HL-60/S4 treated with retinoic acid at 250 ng/mL for 4 days and 3 days (cell line): ENCODE results near the gene GABARAPL2.

ENCODE experiments used
- in situ Hi-C: fragments of 300-500 bp; cut with MboI; formaldehyde crosslinking; loops from 2 replicates; pipeline ENCODE4 v1.7.0; 2022; ENCODE audit warnings: low sequenced_read_pairs

The GABARAPL2 gene

DNA sequence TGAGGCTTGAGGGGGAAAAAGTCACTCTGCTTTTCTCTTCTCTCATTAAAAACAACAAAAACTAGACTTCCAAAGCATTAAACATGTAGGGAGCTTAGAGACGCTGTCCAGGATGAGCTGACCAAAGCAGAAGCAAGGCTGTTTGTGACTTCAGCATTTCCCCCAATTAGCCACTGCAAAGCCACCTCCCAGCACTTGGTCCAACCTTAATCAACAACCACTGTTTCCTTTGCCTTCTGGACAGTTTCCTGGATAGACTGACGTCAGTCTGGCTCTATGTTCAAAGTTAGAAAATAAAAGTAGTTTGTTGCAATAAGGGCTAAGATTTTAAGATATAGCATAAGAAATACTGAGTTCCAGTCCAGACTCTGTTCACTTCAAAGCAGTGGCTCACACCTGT, 13.2 kb upstream of the GABARAPL2 start:
- in situ Hi-C loops = no loop called here

DNA sequence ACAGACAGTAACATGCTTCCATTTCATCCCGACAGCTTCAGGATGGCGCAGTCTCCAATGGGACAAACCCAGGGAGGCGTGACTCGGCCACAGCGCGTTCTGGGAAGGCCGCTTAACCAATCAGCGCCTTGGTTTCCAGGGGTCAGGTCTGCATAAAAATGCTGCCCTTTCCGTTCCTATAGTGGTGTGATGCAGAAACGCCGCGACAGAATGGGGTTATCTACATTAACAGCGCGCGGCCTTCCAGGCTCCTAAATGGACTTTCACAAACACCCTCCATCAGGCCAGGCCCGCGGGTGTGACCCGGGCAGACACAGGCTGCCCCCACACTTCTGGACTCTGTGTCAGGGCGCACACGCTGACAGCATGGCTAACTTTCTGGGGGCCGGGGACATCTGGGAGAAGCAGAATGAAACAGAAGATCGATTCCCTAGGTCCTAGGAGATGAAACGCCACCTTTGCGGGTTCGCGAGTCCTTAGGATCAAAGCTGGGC, 10.9 kb upstream of the GABARAPL2 start:
- in situ Hi-C loops = no loop called here

DNA sequence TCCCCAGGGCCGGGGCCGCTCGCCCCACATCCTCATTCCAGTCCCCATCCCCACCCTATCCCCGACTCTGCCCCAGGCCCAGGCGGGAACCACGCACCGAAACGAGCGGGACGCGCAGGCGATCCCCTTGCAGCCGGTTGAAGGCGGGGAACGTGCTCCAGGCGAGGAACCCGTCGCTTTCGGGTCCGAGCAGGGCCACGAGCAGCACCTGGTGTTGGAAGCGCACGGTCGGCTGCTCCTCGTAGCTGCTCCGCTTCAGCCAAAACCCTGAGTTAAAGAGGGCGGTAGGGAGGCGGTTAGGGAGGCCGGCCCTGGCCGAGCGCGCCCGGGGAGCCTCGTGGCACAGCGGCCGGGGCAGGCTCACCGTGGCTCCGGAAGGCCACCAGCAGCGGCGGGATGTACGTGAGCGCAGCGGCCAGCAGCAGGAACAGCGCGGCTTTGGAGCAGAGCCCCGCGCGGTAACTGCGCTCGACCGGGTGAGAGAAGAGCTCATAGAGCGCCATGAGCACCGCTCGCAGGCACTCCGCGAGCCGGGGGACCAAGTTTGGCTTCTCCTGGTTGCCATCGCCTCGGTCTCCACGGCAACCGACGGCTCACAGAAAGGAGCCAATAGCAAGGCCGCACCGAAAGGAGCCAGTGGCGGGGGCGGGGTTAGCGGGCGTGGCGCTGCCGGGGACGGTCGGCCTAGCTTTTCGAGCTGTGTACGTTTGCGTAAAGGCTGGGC, 10.3 kb upstream of the GABARAPL2 start, which contains the start of gene TMEM231:
Gene TMEM231, minus strand, starts transcription at position 546 of the 724 bp plus-strand sequence. Its CDS starts 43 bp downstream, at position 503.
- in situ Hi-C loops = no loop called here

DNA sequence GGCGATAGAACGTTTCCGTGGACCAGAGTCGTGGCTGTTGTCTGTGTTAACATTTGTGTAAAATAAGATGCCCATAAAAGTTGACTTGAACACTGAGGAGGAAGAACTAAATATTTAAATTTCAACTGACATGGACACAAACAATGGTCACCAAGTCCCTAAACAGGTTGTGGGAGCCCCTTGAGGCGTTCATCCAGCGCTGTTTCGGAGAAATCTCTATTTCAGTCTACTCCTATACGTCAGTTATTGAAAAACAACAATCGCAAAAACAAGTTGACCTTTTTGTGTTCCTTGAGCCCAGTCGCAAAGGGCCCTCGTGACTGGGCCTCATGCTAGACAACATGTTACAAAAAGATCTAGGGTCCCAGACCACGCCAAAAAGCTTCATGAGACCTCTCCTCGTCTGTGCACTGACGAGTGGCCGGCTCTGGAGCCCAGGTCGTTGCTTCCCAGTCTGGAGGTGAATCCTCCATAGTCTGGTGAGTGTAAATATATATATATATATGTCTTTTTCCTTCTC, 9.7 kb upstream of the GABARAPL2 start:
- in situ Hi-C loops = no loop called here

DNA sequence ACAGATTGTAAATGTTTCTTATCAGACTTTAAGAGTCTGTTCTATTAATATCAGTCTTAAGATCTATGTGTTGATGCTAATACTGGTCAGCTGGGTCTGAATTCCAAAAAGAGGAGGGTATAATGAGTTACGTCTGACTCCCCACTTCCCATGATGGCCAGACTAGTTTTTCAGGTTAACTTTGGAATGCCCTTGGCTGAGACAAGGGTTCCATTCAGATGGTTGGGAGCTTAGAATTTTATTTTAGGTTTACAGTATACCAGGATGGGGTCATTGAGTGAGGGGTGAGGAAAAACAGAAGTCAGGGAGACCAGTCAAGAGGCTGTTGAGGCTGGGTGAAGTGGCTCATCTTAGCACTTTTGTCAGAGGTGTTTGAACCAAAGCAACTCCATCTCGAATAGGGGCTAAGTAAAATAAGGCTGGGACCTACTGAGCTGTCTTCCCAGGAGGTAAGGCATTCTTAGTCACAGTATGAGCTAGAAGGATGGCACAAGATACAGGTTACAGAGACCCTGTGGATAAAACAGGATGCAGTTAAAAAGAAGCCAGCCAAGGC, 7.3 kb upstream of the GABARAPL2 start:
- in situ Hi-C loops = no loop called here

DNA sequence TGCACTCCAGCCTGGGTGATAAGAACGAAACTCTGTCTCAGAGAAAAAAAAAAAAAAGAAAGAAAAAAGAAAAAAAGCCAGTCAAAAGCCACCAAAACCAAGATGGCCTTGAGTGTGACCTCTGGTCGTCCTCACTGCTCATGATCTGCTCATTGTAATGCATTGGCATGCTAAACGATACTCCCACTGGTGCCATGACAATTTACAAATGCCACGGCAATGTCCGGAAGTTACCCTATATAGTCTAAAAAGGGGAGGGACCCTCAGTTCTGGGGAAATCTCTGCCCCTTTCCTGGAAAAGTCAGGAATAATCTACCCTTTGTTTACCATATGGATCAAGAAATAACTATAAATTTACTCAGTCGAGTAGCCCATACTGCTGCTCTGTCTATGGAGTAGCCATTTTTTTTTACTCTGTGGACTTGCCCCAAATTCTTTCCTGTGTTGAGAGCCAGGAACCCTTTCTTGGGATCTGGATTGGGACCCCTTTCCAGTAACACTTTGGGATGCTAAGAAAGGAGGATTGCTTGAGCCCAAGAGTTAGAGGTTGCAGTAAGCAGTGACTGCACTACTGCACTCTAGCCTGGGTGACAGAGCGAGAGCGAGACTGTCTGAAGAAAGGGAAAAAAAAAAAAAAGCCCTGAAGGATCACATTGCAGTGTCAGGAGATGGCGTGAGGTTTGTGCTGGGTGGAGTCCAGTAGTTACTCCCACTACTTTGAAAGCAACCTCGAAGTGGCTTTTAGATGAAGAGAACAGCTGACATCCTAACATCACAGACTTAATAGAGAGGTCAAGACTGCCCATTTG, 6.4 kb upstream of the GABARAPL2 start:
- in situ Hi-C loops = no loop called here

DNA sequence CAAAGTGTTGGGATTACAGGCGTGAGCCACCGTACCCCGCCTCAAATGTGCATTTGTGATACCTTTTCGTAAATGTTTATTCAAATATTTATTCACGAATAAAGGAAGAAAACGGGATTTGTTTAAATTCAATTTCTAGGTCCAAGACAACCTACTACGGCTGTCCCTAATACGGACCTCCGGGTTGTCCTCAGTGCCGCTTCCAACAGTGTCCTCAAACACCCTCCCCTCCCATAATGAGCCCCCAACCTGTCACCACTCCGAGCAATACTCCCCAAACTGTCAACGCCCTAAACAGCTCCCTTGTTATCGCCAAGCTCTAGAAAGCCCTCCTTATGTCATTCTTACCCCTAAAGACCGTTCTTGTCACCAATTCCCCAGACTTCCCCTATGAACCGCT, 539 bp upstream of the GABARAPL2 start:
- in situ Hi-C loops = no loop called here

DNA sequence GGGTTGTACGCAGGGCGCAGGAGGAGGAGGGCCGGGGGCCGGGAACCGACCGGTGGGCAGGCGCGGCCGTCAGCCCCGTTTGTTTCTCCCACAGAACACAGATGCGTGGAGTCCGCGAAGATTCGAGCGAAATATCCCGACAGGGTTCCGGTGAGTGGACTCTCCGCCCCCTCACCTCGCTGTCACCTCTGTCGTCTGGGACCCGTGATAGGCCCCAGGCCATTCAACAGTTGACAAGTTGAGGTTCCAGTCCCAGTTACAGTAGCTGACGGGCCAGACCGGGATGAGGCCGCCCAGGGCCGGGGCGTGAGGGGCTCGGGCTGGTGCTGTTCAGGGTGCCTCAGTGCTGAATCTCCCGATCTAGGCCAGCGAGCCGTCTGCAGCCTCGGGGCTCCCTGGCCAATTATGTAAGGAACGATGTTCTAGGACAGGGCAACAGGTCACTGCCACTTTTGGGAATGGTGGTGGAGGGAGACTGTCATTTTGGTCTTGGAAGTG, 628 bp downstream of the GABARAPL2 start:
- in situ Hi-C loops = no loop called here

DNA sequence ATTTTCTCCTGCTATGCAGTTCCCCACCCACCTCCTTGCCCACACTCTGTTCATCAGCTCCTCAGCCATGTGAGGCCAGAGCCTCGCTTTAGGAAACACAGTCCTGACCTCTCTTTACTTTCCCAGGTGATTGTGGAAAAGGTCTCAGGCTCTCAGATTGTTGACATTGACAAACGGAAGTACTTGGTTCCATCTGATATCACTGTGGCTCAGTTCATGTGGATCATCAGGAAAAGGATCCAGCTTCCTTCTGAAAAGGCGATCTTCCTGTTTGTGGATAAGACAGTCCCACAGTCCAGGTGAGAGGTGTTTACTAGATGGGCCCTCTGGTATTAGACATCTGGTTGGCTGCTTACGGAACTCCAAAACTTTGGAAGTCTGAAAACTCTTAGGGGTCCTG, 1.7 kb downstream of the GABARAPL2 start:
- in situ Hi-C loops = no loop called here

DNA sequence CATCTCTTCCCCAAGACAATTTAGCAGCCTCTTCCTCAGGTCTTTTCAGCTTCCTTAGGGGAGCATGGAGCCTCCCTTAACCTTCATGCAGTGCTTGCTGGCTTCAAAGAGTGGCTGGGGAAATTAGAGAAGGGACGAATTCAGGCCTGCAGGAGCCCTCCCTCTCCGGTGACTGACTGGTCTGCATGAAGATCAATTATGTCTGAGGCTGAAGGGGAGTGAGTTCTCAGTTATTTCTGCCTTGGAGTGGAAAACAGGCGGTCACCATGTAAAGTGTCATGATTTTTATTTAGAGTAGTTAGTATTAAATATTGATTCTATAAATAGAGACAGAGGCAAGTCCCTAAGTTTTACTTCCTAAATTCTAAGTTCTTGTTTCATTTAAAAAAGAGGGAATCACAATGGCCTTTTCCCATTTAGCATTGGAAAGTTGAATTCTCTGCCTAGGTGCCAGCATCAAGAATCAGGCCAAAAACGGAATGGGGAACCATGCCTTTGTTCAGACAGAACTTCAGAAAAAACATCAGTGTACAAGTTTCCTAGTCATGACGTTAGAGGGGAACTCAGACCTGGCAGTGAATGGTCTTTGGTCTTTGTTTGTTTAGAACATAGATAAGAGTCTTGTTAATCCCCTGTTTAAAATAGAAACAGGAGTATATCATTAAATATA, 4.4 kb downstream of the GABARAPL2 start:
- in situ Hi-C loops = no loop called here

DNA sequence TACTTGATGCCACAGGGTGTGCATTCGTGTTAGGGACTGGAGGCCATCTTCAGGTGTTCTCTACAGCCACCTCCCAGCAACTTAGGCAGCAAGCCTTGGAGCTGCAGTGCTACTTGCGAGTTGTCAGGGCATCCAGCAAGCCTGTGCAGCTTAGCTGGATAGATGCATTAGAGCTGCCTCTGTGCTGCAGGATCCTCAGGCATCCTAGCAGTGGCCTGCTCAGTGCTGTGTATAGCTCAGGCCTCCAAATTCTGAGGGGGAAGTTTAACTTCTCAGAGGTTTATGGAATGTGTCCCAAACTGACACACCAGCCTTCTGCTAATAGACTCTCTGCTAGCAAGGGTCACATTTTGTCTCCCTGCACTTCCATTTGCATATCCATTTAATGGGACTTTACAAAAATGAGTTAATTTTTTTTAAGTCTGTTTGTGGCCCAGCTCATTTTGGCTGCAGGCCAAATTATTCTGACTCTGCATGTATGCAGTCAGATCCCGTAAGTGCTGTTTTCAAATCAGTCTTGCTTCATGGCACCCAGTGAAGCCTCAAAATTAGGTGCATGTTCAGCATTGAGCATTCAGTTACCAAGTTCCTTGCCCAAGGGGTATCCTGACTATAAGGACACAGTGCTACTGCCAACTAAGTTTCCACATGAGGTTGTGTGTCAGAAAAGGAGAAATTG, 6.8 kb downstream of the GABARAPL2 start:
- in situ Hi-C loops = no loop called here

DNA sequence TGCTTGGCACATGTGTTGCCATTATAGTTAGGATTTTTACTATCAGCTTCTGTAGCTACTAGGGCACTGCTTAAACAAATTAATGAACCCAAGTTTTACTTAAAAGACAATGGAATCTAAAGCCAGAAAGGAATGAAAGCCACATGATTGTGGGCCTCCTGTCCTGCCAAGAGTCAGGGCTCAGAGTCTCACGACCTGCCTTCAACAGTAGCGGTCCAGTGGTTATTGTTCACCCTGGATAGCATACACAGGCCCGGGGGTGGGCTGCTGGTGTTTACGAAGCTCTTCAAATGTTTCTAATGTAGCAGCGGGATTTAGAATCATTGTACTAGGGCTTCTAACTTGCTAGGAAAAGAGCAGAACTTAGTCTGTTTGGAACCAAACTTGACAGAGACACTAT, 7.8 kb downstream of the GABARAPL2 start:
- in situ Hi-C loops = no loop called here

DNA sequence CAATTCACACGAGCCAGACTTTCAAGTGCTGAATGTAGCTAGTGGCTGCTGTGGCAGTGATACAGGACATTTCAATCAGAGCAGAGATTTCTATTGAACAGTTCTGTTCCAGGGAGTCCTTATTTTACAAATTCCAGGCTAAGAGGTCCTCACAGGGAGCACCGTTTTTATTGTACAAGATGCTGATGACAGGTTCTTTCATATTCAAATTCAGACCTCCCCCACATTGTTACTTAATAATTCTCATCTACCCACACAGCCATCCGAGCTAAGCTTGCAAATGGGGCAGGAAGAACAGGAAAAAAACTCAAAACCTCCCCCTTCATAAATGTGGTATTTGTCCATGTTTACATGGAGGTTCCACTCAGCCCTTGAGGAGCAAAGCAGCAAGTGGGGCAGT, 9.8 kb downstream of the GABARAPL2 start:
- in situ Hi-C loops = no loop called here

DNA sequence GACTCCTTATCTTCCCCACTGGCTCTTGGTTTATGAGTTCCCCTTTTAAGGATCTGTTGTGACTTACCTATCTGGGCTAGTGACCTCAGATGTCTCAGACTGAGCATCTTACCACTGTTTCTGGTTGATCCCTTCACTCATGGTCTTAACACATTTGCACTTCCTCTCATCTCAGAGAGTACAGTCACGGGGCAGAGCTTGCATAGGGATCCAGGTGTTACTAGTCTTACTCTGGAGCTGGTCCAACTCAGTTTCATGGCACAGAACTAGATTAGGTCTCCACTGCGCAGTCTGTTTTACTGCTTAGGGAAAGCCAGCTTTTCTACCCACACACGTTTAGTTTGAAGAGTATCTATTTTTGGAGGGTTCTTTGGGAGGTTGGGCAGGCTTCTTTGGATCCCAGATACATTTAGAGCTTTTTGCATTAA, 10.2 kb downstream of the GABARAPL2 start:
- in situ Hi-C loops = no loop called here

DNA sequence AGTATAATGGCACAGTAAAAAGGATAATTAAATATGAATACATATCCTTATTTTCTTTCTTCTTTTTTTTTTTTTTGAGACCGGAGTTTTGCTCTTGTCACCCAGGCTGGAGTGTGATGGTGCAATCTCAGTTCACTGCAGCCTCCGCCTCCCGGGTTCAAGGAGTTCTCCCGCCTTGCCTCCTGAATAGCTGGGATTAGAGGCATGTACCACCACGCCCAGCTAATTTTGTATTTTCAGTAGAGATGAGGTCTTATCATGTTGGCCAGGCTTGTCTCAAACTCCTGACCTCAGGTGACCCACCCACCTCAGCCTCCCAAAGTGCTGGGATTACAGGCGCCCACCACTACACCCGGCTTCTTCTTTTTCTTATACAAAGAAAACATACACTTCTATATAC, 12.0 kb downstream of the GABARAPL2 start:
- in situ Hi-C loops = no loop called here

DNA sequence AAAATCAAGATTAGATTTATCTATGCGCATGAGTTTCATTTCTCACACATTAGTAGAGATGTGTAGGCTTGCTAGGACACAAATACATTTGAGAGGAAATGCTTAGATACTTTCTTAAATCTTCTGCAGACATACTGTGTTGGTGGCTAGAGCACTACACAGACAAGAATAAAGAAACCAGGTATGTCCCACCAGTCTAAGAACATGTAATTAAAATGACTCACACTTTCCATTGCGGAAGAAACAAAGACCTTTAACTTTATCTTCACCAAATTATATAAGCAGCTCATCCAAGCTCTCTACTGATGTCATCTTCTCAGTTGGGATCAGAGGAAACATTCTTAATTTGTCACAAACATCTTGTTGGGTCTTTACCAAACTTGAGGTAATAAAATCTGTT, 12.5 kb downstream of the GABARAPL2 start:
- in situ Hi-C loops = no loop called here

DNA sequence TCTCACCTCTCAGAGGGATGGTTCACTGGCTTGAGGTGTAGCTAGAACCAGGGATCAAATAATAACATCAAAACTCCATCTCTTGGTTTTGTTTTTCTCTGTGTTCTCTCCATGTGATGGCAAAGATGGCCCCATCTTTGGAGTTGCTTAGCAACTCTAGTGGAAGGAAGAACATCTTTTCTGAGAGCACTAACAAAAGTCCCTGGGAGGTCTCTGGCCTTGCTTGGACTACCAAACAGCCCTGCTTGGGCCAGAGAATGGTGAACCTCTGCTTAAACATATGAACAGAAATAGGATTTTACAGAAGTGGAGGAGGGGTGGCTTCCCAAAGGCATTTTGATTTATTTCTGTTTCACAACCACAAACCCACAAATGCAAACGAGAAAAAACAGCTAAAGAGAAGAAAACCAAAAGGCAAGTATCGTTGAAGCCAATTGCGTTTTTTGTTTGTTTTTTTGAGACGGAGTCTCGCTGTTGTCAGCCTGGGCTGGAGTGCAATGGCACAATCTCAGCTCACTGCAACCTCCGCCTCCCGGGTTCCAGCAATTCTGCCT, 13.2 kb downstream of the GABARAPL2 start:
- in situ Hi-C loops = no loop called here

DNA sequence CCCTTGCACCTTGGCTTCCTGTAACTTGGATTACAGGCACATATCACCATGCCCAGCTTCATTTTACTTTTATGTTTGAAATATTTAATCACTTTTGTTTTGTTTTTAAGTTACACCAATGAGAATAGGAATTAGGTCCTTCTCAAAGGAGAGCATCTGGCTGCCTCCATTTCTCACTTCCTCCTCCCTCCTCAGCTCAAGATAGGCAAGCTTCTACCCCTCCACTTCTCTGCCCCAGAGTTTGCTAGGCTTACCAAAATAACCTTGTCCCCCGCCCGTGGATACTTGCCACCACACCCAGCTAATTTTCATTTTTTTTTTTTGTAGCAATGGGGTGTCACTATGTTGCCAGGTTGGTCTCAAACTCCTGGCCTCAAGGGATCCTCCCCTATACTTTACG, 17.9 kb downstream of the GABARAPL2 start:
- in situ Hi-C loops = no loop called here

DNA sequence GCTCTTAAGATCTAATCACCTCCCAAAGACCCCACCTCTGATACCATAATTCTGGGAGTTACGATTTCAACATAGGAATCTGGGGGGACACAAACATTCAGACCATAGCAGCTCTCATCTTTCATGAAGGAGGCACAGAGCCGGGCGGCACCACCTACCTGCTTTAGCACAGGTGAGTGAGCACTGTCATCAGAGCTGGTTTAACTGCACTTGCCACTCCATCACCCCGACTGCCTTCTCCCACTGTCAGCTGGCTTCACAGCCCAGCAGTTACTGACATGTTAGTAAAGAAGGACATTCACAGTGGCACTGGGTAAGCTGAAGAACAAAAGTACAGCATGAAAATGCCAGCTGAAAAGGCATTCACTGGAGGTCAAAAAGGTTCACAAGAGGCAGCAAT, 22.5 kb downstream of the GABARAPL2 start:
- in situ Hi-C loops = no loop called here

DNA sequence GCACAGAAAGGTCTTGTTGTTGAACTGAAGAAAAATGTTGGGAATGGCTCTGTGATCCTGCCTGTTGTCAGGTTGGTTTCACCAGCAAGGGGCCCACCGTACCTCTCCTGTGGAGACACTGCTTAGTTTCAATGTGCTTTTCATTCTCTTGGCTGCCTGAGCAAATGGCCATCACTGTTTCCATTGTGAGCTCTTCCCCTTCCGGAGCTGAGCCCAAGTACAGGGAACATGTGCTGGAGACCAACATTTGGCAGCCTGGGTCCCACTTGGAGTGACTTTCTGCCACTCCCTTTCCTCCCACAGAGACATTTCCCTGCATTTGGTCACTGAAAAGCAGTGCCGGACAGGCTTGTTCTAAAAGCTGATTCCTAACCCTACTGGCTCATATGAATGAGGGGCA, 23.1 kb downstream of the GABARAPL2 start:
- in situ Hi-C loops = no loop called here
